SIG-M5 treated with dmso at 0.1 percent for 504 hours (cell line): ENCODE results near the gene PDE6C.
A peak's percentile ranks its signal among the peaks of the same experiment; 100 is the strongest.

Source experiments
- DNase-seq: peaks from one replicate; lab custom pipeline; 2025; ENCODE audit not compliant: unreplicated experiment; lab: John Stamatoyannopoulos, UW

PDE6C gene

DNA sequence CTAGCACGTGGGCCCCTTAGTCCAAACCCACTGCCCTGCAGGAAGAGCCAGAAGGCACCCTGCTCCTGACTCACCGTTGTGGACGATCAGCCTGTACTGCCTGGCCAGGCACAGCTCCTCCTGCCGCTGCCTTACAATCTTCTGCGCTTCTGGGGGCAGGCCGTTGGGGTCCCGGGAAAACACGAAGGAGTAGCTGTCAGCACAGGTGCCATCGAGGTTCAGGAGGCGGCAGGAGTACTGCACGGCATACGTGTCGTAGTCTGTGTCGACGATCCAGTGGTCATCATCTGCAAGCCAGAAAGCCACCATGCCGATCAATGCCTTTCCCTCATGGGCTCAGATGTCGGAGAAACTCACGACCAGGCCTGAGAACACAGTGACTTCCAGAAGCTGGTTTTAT is 18.6 kb upstream of the PDE6C start:
- no peak for DNase-seq

DNA sequence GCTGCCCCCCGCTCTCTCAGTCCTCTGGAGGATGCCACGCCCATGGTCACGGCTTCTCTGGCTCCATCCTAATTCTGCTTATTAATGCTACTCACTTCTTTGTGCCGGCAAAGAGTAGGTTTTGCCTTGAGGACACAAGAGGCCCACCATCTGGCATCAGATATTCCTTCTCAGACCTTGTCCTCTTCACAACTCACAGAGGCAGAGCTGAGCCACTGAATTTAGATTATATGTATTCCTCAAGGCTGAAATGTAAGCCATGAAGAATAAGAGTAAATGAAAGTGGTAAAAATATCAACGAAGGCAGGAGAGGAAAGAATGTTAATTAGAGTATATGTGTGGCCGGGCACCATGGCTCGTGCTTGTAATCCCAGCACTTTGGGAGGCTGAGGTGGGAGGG is 17.8 kb upstream of the PDE6C start:
- no peak for DNase-seq

GRCh38 chr10:93595378-93596161 is 16.8 kb upstream of the PDE6C start:
- DNase-seq = no peak

DNA sequence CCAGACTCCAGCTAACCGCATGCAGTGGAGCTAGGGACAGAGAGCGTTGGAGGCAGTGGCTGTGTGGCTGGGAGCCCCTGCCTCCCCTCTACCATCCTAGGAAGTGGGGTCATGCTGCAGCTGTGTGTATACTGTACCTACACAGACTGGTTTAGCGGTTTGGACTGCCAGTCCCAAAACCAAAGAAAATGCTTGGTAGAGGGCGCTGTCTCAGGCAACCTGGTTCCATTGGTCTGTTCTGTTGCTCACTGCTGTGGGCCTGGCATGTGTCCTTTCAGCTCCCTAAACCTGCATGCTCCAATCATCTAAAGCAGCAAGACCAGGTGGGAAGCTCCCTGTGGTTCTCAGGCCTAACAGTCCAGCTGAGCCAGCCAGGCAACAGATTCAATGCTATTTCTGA is 15.8 kb upstream of the PDE6C start:
- no peak for DNase-seq

DNA sequence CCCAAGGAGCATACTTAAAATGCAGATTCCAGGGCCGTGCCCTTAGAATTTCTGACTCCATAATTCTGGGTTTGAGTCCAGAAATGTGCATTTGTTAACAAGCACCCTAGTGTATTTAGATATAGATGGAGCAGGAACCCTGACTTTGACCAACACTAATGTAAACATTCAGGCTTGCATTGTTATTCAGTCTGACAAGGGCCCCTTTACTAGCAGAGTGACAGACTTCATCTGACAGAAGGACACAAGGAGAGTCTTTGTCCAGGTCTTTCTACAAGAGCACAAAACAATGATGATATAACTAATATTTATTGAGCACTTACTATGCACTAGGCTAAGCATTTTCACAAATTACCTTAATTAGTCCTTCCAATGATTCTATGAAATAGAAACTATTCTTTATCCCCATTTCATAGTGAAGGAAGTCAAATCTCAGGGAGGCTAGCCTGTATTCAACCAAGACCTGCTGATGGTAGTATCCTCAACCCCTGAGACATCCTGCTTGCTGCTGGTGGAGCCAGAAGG is 15.2 kb upstream of the PDE6C start:
- DNase-seq = no peak

- DNase-seq = no peak
These were observed 14.2 kb upstream of the PDE6C start for GRCh38 chr10:93598157-93598556.

GRCh38 chr10:93599335-93599734 is 13.0 kb upstream of the PDE6C start:
- no peak for DNase-seq

GRCh38 chr10:93599778-93600177 is 12.6 kb upstream of the PDE6C start:
- DNase-seq = no peak

DNA sequence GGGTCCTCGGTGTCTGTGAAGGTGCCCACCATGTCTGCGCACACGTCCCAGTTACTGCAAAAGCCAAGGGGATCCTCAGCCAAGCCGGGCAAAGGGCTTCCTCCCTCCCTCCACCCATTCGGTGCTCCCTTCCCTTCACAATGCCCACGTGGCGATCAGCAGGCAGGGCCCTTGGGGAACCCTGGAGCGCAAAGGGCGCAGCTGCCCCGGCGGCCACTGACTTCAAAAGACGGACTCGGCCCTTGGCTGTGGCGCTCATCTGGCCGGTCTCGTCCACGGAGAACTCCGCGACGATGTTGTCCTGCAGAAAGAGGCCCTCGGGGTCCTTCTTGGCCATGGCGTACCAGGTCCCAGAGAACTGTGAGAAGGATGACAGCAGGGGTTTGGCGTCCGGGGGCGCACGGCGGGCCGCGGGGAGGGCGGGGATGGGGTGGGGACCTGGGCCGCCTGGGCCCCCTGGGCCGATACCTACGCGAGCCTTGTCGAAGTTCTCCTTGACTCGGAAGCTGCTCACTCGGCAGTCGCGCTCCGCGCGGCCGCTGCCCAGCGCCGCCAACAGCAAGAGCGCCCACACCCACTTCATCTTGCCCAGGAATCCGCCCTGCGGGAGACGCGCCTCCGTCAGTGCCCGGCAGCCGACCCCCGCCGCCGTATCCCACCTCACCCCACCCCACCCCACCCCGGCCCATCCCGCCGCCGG is 11.7 kb upstream of the PDE6C start:
- DNase-seq = no peak

- no peak for DNase-seq
These were observed 11.1 kb upstream of the PDE6C start, which contains the start of gene RBP4 for GRCh38 chr10:93601146-93601773. TSS of gene RBP4 (minus strand) at chr10:93601235. CDS start at chr10:93601028, 207 bp downstream.

DNA sequence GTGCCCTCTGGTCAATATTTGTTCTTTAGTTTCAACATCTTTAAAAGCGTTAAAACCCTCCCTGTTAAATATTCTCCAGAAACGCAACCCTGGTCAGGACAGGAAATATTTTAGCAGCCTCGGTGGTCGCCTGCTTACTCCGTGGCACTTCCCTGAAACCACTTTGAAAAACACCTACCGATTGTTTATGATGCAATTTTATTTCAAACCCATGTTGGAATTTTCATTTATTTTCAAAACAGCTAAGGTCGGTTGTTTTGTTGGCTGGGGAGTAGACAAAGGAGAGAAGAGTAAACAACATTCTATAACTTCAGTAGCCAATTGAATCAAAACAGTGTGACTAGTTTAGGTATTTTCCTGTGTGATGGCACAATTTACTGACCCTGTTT is 10.6 kb upstream of the PDE6C start:
- no peak for DNase-seq

DNA sequence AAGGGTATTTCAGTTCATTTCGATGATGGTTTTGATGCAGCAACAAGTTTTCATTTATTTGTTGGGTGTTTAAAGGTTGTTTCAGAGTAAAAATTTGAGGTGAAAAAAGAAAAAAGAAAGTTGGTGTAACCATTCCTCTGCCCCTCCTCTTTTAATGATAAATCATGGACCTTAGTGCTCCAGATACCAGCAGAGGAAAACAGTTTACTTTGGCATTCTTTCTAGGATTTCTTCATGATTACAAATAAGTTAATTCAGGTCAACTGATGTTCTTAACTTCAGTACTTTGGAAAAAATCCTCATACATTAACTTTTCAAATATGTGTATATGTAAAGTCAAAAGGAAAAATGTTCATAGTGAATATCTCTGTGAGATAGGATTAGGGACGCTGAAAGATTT is 9.3 kb upstream of the PDE6C start:
- DNase-seq = no peak

DNA sequence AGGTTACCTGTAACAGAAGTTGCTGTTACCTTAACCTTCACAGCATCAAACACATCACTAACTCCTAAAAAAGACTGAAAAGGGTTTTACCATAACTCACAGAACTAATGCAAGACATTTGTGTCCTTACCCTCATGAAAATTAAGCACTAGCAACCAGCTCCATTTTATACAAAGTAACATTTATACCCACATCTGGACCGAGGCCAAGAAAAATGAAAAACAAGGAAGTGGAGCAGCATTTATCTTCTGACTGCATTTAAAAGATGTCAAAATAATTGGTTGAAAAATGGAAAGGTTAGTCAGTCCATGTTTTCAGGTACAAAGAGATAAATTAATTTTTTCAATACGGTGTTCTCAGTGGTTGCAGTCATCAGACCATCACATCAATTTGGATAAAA is 8.2 kb upstream of the PDE6C start:
- DNase-seq = no peak

DNA sequence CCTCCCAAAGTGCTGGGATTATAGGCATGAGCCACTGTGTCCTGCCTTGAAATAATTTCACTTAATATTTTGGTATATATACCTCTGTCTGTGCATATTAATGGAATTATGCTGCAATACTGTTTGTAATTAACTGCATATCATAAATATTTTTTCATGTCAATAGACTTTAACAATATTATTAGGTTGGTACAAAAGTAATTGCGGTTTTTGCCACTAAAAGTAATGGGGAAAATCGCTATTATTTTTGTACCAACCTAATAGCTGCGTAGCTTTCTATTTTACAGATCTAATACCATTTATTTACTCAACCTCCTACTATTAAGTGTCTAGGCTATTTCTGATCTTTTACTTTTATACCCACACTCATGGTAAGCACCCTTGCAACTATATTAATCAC is 3.9 kb upstream of the PDE6C start:
- DNase-seq = no peak

- DNase-seq = no peak
These were observed 789 bp downstream of the PDE6C start for GRCh38 chr10:93613126-93613525.

DNA sequence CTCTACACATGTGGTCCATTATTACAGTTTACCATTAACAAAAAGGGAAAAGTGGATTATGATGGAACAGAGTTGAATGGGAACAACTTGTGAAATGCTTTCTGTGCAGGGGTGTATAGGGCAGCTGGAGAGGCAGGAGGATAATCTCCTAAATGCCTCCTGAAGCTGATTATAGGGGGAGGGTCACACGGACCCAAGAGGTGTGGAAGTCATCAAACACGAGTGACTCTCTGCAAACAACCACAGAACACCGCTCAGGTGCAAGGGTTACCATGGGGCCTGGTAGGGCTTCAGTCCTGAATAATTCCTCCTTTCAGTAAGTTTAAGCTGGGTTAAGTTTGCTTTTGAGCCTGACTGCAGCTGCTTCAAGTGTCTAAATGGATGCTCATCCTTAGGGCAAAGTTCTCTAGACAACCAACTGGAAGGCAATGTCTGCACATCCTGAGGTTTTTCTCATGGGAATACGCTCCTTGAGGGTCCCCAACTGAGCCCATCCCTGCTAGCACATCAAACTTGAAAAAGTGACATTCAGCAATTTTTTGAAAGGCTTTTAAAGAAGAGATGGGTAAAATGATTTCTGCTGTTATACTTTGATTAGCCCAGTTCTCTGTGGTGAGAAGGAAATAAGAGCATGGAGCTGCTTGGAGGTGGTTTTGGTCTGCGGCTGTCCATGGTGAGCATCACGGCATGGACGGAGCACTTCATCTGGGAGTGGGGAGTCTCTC is 1.9 kb downstream of the PDE6C start:
- no peak for DNase-seq

DNA sequence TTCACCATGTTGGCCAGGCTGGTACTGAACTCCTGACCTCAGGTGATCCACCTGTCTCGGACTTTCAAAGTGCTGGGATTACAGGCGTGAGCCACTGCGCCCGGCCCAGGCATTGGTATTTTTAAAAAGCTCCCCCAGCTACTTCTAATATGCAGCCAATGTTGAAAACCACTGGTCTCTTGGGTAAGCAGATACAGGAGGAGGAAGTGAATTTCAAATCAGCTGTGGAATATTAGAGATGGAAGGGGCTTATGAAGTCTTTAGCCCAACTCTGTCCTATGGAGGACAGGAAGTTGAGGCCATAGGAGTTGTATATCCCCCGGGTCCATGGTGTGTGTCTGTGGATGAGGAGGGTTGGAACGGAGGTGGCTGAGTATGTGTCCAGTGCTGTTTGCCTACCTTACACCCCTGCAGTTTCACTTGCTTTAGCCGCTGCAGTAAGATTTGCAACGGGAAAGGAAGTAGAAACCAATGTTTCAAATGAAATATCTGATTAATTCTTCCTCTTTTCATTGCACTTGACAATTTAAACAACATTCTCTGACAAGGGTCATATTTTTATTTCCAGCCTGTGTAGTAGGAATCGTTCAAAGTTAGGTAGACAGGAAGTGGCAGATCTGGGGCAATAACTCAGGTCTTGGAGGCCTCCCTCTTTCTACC is 3.4 kb downstream of the PDE6C start:
- peak; percentile 49 for DNase-seq

GRCh38 chr10:93620925-93621324 is 8.6 kb downstream of the PDE6C start:
- no peak for DNase-seq

- no peak for DNase-seq
These were observed 10.6 kb downstream of the PDE6C start for GRCh38 chr10:93622942-93623341.

GRCh38 chr10:93628858-93629257 is 16.5 kb downstream of the PDE6C start:
- DNase-seq = no peak
